ENCODE data around the gene MRAP.

GRCh38 chr21:32312976-32313375 is 14.3 kb downstream of the MRAP start:
- no peak for TF ChIP-seq POLR2AphosphoS5 (IDR thresholded peaks at IDR 0.05)
- TF ChIP-seq CTCF (IDR thresholded peaks at IDR 0.05): no peak
